ENCODE data around the gene DNAJC7. TPM values are rescaled to one million over a fixed set of nuclear protein-coding genes. Genes with fewer than 3 reads are reported as not detected.

Gene DNAJC7
- total RNA-seq, 6 experiments from 2014 or later, result 85.0 to 115 (median 100) TPM

DNA sequence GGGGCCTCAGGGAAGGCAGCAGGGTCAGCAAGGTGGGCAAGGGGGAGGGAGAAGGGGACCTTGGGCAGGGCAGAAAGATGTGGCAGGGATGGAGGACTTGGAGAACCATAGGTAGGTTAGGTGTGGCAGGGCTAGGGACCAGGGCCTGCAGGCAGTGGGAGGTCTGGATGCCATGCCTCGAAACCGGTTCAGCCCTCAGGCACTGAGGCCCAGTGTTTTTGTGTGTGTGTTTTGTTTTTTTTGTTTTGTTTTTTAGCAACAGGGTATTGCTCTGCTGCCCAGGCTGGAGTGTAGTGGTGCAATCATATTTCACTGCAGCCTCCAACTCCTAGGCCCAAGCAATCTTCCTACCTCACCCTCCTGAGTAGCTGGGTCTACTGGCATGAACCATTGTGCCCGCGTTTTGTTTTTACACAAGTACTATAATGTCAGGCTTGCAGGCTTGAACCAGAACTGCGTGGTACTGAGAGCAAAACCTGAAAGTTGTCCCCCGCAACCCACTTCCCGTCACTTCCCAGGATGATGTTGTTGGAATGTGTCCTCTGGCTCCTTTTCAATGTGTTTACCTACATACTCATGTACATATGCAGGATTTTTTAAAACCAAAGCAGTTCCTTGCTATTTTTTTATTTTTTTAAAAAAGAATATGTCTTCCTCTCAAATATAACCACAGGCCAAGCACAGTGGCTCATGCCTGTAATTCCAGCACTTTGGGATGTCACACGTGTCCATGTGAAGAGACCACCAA is 74.4 kb downstream of the DNAJC7 start:
- Mint-ChIP-seq H3K9me3 (no peaks in the 10 kb centered on the region), H3K4me1 (ENCODE audit: low read depth) (no peaks in the 10 kb centered on the region)
- TF ChIP-seq, protein P1, sequence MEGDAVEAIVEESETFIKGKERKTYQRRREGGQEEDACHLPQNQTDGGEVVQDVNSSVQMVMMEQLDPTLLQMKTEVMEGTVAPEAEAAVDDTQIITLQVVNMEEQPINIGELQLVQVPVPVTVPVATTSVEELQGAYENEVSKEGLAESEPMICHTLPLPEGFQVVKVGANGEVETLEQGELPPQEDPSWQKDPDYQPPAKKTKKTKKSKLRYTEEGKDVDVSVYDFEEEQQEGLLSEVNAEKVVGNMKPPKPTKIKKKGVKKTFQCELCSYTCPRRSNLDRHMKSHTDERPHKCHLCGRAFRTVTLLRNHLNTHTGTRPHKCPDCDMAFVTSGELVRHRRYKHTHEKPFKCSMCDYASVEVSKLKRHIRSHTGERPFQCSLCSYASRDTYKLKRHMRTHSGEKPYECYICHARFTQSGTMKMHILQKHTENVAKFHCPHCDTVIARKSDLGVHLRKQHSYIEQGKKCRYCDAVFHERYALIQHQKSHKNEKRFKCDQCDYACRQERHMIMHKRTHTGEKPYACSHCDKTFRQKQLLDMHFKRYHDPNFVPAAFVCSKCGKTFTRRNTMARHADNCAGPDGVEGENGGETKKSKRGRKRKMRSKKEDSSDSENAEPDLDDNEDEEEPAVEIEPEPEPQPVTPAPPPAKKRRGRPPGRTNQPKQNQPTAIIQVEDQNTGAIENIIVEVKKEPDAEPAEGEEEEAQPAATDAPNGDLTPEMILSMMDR (IDR thresholded peaks at IDR 0.05), result no peak

DNA sequence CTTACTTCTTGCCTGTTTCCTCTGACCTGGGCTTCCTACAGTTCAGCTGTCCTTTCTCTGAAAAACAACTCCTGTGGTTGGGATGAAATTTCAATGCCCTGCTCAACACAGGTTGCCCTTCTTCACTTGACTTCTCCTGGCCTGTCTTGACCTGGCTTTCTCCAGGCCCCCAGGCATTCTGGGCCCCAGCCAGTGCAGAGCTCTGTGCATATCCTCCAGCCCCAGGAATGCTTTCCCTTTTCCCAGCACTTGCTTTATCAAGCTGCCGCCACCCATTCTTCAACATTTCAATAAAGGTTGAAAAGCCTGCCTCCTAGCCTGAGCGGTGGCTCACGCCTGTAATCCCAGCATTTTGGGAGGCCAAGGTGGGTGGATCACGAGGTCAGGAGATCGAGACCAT is 76.1 kb downstream of the DNAJC7 start:
- H3K4me3 Mint-ChIP-seq, result no peak overlapping the region
- TF ChIP-seq, protein P1 (IDR thresholded peaks at IDR 0.05), result no peak
- no peak for DNase-seq
- no peaks in the 10 kb centered on the region for H3K4me1 Mint-ChIP-seq (ENCODE audit: low read depth)
- H3K36me3 Mint-ChIP-seq (ENCODE audit: low read depth), result no peaks in the 10 kb centered on the region
- peaks cover 6% of the 10 kb centered on the region for H3K27me3 Mint-ChIP-seq (ENCODE audit: insufficient read depth)
- H3K27ac Mint-ChIP-seq, result no peak overlapping the region
- H3K9me3 Mint-ChIP-seq, result no peaks in the 10 kb centered on the region

More for the DNA sequence above, 74.4 kb downstream of the DNAJC7 start:
- no peak for DNase-seq
- H3K27me3 Mint-ChIP-seq (ENCODE audit: insufficient read depth), result peaks cover 6% of the 10 kb centered on the region
- H3K27ac Mint-ChIP-seq, result no peak overlapping the region
- no peaks in the 10 kb centered on the region for H3K36me3 Mint-ChIP-seq (ENCODE audit: low read depth)
- H3K4me3 Mint-ChIP-seq, result no peak overlapping the region

DNA sequence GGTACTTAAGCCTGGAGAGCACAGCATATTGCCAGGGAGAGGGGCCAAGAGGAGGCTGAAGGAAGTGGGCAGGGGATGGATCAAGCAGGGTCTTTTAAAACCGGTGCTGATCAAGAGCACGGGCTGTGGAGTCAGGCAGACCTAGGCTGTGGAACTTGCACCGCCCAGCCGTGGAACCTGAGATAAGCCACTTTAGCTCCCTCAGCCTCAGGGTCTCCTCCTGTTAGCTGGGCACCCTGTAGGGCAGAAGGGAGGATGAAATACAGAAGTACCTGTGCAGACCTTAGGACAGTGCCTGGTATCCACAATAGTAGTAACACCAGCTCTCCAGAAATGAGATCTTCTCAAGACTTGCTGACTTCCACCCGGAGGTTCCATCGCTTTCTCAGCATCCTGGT is 77.5 kb downstream of the DNAJC7 start:
- TF ChIP-seq, protein P1 (IDR thresholded peaks at IDR 0.05), result no peak
- Mint-ChIP-seq H3K9me3 (no peaks in the 10 kb centered on the region), H3K27ac (no peak overlapping the region), H3K4me1 (ENCODE audit: low read depth) (no peaks in the 10 kb centered on the region), H3K4me3 (no peak overlapping the region), H3K27me3 (ENCODE audit: insufficient read depth) (peaks cover 6% of the 10 kb centered on the region), H3K36me3 (ENCODE audit: low read depth) (no peaks in the 10 kb centered on the region)
- no peak for DNase-seq

DNA sequence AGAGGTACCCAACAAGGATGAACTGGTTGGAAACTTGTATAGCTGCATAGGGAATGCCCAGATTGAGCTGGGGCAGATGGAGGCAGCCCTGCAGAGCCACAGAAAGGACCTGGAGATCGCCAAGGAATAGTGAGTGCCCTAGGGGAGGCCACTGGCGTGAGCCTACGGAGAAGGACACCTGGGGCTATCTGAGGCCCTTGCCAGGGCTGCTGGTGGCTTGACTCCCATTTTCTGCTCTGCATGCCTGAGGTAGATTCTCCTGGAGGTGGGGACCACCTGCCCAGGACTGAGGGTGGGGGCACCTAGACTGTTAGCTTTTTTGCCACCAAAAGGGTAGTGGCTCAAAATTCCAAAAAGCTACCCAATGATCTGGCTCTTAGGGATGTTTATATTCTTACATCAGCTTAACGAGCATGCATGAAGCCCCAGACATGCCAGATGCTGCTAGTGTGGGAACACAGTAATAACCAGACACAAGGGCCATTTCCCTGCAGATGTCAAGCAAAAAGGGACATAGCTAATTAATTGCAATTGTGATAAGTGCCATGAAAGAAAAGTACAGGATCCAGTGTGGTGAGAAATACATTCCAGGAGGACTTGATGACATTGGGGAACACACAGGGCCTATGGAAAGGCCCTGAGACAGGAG is 78.1 kb downstream of the DNAJC7 start:
- Mint-ChIP-seq H3K27me3 (ENCODE audit: insufficient read depth) (peaks cover 6% of the 10 kb centered on the region), H3K4me3 (no peak overlapping the region), H3K27ac (no peak overlapping the region), H3K9me3 (no peaks in the 10 kb centered on the region), H3K36me3 (ENCODE audit: low read depth) (no peaks in the 10 kb centered on the region), H3K4me1 (ENCODE audit: low read depth) (no peaks in the 10 kb centered on the region)
- TF ChIP-seq, protein P1 (IDR thresholded peaks at IDR 0.05), result no peak
- no peak for DNase-seq

DNA sequence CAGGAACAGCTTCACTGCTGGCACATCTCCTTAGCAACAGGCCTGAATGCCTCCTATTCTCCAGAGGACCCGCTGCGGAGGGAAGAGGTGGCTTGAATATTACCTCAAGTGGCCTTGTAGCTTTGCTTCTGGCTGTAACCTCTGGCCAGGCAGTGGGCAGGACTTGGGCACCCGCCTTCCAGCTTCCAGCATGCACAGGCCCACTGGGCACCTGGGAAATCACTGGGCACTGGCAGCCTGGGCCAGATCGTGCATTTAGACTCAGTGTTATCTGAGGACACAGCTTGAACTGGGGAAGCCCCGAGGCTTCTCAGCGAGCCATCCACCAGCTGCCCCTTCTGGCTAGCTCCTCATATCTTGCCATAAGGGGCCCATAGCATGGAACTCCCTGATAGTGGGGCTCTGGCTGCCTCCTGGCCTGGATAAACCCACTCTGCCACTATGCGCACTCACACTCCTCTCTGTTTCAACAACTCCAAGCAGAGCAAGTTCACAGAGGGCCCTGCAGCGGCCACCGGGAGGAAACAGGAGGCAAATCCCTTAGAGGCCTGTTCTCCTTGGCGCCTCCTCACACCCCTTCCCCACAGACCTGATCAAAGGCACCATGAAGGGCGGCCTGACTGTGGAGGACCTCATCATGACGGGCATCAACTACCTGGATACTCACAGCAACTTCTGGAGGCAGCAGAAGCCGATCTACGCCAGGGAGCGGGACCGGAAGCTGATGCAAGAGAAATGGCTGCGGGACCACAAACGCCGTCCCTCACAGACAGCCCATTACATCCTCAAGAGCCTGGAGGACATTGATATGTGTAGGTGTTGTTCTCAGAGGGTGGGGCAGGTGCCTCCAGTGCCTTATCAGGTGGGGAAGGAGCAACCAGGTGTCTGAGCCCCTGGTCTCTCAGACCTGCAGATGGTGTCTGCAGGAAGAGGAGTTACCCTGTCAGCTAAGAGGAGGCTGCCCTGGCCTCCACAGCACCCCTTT is 79.0 kb downstream of the DNAJC7 start:
- Mint-ChIP-seq H3K27ac (no peak overlapping the region), H3K4me3 (no peak overlapping the region), H3K4me1 (ENCODE audit: low read depth) (no peaks in the 10 kb centered on the region), H3K27me3 (ENCODE audit: insufficient read depth) (peaks cover 6% of the 10 kb centered on the region), H3K9me3 (no peaks in the 10 kb centered on the region), H3K36me3 (ENCODE audit: low read depth) (no peaks in the 10 kb centered on the region)
- TF ChIP-seq, protein P1 (IDR thresholded peaks at IDR 0.05), result no peak
- DNase-seq, result no peak
